Frontal cortex (tissue), 4 donors: ENCODE measurements around the gene AASDH. TPM values are rescaled to one million over a fixed set of nuclear protein-coding genes. Genes with fewer than 3 reads are reported as not detected.
A peak's percentile ranks its signal among the peaks of the same experiment; 100 is the strongest.

Experiments used
- DNase-seq, 2 donors: peaks; one replicate each; pipeline ENCODE4 v3.0.0; 2012; ENCODE audit warnings: low spot score in 2 of 2
- FAIRE-seq: peaks from 2 replicates; lab custom pipeline; 2012; peaks lifted over from hg19 to GRCh38; lab: Jason Lieb, UNC
- total RNA-seq: library from RNA; depleted of rRNA; stranded (reverse); fragments of >200 nt; gene quantifications from one replicate; pipeline ENCODE4 v1.2.3, GENCODE V29; 2014
- donor health status: control.
- donor health status: control.
- donor health status: control.

The AASDH gene, protein sequence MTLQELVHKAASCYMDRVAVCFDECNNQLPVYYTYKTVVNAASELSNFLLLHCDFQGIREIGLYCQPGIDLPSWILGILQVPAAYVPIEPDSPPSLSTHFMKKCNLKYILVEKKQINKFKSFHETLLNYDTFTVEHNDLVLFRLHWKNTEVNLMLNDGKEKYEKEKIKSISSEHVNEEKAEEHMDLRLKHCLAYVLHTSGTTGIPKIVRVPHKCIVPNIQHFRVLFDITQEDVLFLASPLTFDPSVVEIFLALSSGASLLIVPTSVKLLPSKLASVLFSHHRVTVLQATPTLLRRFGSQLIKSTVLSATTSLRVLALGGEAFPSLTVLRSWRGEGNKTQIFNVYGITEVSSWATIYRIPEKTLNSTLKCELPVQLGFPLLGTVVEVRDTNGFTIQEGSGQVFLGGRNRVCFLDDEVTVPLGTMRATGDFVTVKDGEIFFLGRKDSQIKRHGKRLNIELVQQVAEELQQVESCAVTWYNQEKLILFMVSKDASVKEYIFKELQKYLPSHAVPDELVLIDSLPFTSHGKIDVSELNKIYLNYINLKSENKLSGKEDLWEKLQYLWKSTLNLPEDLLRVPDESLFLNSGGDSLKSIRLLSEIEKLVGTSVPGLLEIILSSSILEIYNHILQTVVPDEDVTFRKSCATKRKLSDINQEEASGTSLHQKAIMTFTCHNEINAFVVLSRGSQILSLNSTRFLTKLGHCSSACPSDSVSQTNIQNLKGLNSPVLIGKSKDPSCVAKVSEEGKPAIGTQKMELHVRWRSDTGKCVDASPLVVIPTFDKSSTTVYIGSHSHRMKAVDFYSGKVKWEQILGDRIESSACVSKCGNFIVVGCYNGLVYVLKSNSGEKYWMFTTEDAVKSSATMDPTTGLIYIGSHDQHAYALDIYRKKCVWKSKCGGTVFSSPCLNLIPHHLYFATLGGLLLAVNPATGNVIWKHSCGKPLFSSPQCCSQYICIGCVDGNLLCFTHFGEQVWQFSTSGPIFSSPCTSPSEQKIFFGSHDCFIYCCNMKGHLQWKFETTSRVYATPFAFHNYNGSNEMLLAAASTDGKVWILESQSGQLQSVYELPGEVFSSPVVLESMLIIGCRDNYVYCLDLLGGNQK
- 24.1 TPM for total RNA-seq

DNA sequence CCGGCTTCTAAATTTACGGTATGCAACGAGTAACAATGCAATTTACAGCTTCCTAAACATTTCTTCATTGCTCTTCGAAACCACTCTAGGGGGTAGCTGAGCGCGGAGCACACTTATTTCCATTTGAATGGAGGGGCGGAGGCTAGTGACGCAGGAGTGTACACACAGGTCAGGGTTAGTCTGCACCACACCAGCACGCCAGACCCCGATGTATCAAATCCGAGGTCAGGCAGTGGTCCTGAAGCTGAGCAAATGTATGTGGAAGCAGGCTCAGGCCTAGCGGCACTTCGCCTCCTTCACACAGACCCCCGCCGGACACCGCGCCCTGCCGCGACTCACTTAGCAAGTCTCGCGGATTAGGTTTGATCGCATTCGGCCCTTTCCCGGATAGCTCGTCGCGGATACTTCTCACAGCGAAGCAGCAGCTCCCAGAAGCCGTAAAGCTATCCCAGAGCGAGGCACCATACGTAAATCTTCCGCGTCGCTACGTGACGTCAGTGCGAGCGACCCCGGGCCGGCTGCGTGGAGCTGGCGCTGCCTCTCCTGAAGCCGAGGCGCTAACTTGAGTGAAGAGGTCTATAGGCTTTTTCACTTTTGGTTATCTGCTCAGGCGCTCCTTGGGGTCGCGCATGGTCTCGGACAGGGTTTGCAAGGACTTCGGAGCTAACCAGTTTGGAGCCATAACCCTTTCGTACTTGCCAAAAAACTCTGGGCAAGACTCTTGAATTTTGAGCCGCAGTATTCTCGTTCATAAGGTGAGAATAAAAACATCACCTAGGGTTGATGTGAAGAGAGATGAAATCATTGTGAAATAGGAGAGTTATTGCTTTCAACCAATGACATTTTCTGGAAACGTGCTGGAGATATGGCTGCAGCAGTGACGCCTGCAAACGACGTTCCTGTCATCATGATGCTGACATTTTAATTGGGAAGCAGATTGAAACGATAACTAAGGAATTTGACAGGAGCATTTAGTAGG, at the start of gene AASDH:
AASDH (minus strand) TSS at position 469 of the 979 bp plus-strand sequence. CDS start 3,192 bp downstream, outside the sequence.
- DNase-seq: peak; percentile 73 to 82
- FAIRE-seq: no peak

DNA sequence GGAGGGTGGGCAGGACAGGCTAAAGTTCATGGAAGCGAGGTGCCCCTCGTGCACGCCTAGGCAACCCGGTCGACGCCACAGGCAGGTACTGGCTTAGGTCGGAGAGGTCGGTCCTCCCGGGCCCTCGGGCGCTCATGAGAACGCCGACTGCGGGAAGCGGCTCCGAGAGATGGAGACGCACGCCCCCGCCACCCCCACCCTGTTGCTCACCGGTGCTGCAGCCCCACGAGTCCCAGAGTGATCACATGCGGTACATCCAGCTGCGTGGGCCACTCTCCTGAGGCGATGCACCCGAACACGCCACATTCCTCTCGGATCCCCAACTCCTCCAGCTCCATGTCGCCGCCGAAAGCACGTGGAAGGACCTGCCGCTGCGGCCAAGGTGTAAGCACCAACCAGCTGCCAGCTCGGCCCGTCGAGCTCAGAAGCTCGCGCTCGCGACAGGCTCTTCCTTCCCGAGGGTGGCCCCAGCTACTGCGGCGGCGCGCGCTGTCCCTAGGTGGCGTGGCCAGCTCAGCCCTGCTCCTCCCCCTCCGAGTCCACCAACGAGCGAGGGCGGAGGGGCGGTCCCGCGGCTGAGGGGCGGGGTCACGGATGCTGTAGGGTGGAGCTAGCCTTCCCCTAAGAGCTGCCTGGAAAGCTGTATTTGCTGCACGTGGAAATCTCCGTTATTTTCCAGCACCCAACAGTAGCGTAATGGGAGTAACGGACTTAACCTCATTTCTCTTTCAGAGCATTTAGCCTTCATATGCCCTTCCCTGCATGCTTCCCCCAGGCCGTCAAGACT, 48.0 kb upstream of the AASDH start, which contains the start of gene PPAT:
PPAT (minus strand) TSS at position 476 of the 787 bp plus-strand sequence; CDS start at position 338, 138 bp downstream.
- DNase-seq (peak; percentile 94 to 96), FAIRE-seq (no peak)

DNA sequence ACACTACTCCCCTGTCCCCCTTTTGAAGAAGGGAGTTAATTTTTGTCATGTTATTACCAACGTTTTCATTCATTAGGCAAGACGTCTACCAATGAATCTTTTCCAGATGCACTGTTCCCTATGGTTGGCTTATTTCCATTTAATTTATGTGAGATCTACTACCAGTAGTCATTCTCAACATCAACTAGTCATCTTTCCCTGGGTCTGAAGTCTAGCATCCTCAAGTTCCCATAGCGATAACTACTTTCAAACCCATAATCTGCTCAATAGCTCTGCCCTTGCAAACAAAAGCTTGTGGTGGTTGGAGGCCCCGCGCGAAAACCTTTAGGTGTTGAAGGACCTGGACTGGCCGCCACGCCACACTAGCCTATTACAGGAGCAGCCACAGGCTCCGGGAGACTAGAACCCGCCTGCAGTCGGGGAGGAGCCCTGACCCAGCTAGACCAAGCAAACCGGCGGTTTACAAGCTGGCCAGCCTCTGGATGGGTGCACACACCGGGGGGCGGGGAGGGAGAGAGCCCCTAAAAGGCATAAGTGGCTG, 47.4 kb upstream of the AASDH start:
- DNase-seq: no peak
- no peak for FAIRE-seq

DNA sequence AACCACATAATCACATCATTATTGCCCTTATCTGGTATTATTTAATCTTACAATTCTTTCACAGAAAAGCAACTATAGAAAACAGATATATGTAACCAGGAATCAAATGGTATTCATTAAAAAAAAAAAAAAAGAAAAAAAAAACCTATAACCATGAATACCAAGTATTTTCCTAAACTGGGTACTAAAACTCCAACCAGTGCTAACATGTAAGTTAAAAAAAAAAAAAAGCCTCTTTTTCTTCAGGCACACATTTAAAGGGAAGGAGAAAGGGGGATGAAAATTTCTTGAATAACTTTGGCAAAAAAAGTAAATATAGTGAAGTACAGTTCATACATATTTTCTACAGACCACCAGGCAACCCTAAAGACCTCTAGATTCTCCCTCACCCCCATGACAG, 46.0 kb upstream of the AASDH start:
- no peak for FAIRE-seq
- DNase-seq: no peak

DNA sequence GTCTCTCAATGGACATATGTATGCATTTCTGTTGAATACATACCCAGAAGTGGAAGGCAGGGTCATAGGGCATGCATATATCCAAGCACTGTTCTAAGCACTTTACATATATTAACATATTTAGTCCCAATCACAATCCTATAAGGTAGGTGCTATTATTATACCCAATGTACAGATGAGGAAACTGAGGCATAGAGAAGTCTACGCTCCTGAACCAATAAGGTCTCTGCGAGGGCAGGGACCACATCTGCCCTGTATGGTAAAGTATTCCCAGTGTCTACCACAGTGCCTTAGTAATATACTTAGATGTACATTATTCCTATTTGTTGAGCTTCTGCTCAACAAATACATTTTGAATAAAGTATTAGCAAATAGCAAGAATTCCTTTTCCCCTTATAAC, 42.9 kb upstream of the AASDH start:
- no peak for DNase-seq
- FAIRE-seq: no peak

DNA sequence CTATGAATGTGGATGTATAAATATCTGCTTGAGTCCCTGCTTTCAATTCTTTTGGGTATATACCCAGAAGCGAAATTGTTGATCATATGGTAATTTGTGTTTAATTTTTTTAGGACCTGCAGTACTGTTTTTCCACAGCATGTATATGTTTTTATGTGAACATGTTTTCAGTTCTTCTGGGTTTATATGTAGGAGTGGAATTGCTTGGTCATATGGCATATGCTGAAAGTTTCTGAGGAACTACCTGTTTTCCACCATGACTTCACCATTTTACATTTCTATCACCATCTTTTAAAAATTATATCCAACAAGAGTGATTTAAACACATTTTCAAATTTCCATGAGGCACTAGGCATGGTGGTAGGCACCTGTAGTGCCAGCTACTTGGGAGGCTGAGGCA, 39.9 kb upstream of the AASDH start:
- DNase-seq: no peak

DNA sequence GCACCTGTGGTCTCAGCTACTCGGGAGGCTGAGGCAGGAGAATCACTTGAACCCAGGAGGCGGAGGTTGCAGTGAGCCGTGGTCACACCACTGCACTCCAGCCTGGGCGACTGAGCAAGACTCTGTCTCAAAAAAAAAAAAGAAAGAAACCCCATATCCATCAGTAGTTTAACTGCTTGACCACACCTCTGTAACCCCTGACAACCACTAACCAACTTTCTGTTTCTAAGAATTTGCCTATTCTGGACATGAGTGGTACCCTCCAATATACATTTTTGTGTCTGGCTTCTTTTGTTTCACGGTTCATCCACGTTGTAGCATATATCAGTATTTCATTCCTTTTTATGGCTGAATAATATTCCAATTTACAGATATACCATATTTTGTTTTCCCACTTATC, 39.0 kb upstream of the AASDH start:
- FAIRE-seq (no peak), DNase-seq (no peak)

More for the DNA sequence above, 39.9 kb upstream of the AASDH start:
- no peak for FAIRE-seq

DNA sequence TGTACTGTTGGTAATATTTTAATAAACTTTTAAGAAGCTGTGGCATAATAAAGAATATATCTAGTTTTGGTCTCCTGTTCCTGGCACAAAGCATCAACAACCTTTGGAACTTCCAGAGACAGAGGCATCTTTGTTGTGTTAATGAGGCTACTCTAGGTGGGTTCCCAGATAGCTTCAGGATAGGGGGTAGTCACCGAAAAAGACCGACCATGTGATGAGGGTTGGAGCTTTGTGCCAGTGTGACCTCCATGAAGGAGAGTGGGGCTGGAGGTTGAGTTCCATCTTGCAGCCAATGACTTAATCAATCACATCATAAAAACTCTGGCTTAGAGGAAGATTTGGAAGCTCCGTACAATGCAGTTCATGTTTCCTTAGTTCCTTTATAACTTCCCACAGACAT, 38.2 kb upstream of the AASDH start:
- DNase-seq (no peak), FAIRE-seq (no peak)

DNA sequence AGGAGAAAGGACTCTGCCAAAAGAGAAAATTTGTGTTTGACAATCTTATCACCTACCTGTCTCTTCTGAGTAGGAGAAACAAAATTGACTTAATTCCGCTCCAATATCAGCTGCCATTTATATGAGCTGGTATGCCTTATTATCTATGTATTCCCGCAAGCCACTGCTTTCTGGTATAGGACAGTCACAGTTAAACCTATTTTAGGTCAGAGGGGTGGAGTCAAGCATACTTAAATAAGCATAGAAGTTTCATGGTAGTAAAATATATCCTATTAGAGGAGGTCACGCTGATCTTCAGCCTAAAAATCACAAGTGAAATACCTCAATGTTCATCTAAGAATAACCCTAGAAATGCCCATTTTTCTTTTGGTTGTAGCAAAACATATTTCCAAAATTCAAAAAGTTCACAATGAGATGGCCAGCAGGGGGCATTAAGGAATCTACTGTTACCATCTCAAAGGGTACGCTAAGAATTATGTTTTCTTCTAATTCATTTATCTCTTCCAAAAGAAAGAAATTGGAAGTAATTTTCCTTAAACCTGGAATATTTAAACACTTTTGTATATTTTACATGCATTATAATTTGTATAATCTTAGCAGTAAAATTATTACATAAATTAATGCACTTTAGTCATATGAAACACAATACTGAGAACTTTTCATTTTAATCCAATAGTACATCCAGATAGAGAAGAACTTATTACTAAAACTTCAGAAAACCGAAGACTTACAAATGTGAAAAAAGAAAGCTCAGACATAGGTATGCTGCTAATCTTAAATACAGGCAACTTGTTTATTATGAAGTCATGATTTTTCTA, 37.6 kb upstream of the AASDH start:
- DNase-seq: peak in 1 of 2 donors; percentile 22
- peak; percentile 37 for FAIRE-seq

DNA sequence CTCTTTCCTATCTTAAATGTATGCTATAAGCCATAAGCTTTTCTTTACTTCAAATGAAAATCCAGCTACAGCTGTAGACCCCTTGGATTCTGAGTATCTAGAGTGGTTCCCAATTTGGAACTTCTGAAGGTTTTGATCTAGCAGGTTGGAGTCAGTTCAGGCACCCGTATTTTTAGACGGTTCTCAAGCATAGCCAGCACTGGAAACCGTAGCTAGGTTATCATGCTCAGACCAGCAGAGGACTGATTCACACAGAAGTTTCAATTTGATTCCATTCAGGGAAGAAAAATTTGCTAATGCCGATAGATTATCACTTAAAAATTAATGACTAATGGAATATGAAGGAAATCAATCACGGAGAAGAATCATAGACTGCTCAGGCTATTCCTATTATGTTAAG, 36.9 kb upstream of the AASDH start:
- no peak for FAIRE-seq
- DNase-seq: no peak

DNA sequence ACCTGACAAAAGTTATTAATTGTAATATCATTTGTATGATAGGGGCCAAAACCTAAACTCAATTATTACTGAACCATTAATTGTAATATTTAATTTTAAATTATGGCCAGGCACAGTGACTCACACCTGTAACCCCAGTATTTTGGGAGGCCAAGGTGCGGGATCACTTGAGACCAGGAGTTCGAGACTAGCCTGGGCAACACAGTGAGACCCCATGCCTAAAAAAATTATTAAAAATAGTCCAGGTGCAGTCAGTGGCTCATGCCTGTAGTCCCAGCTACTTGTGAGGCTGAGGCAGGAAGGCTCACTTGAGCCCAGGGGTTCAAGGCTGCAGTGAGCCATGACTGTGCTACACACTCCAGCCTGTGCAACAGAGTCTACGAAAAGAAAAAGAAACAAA, 30.1 kb upstream of the AASDH start:
- no peak for DNase-seq
- no peak for FAIRE-seq

DNA sequence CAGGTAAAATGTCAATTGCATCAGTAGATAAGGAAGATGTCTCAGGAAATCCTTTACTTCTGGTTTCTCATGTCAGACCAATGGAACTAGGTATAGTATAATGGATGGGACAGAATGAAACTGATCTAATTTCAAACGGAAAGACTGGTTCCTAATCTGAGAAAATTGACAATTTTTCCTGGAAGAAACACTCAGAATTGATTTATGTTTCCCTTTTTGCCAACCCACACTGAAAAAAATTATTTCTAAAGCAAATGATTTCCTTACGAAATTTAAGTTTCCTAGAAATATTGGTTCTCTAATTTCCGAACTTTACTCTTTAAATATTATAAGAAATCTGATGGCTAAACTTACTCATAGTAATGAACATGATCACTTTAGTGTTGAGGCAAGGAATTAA, 29.1 kb upstream of the AASDH start:
- FAIRE-seq (no peak), DNase-seq (no peak)

DNA sequence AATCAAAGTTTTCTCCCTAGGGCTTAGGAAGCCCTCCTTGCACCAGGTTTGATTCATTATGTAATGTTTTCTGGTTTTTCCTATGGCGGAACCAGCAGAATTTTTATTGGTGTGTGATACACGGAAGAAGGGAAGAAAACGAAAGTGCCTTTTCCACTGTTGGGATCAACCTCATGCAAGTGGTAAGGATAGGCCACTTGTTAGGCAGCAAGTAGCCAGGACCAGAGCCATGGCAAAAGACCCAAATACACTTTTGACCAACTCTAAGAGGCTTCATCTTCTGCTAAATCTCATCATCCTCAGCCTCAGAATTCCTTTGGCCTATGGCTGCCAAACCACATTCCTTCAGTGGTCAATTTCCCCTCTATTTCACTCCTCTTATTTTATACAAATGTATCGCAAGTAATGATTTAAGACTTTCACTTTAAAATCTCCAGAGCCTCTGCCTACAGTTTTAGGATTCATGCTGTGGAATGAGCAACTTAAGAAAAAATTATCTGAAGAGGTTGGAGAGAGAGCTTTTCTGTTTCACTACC, 26.9 kb upstream of the AASDH start:
- no peak for FAIRE-seq
- no peak for DNase-seq

DNA sequence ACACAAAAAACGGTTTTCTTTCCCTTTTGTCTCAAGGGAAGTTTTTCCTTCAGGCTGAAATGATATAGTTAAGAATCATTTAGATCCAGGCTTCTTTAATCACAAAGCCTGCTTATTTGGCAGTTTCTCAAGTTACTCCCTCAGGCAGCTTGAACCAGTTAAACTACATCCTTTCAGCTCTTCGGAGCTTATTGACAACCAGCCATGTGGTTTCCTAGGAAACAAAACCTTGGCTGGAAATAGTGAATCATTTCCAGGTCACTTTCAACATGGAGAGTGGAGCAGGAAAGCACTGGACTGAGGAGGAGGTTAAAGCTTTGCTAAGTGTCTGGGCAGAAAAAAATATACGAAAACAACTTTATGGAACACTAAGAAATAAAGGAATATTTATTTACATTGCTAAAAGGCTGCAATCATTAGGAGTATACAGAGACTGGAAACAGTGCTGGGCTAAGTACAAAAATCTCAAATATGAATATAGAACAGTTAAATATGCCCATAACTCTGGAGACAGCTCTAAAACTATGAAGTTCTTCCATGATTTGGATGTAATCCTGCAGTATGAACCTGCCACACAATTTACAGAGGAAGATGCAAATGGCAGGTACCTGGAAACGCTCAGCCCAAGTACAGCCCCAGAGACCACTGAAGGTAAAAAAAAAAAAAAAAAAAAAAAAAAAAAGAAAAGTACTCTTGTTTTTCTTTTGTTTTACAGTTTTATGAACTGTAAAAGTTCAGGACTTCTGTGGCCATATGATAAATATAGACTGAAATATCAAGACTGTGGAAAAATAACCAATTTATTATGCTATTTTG, 23.2 kb upstream of the AASDH start:
- FAIRE-seq (peak; percentile 48), DNase-seq (peak; percentile 28 to 58)

DNA sequence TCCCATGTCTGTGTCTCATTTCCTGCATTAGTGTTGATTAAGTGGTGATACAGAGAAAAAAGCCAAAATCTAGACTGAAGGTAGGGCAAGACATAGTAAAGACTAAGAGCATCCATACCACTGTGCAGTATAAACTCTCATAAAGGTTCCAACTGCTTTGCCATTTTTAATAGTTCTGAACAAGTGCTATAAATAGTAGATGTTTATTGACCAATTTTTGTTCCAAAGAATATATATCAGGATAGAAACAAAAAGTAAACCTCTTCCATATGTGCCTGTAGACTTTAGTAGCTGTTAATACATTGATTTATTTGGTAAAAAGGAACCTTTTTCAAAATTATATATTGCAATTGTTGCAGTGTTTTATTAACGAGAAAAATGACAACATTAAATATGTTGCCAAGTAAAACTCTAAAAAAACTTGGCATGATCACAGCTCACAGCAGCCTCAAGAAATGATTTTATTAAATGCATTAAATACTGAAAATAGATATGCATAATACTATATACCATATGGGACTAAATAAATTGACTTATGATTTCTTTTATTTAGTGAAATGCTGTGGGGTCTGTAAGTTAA, 22.3 kb upstream of the AASDH start:
- DNase-seq: no peak

DNA sequence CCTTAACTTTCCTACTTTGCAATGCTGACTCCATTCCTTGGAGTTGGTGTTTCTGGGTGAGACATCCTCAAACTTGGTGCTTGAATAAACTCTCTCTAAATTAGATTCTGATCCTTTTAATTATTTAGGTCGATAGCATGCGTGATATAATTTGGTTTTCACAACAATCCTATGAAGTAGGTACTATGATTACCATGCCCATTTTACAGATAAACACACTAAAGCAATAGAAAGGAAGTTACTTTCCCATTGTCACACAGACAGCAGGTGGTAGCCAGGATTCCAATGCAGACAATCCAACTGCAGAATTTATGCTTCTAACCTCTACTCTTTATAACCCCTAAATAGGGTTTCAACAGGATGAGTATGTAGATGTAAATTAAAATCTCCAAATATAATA, 21.7 kb upstream of the AASDH start:
- DNase-seq: no peak
- FAIRE-seq: no peak

More for the DNA sequence above, 22.3 kb upstream of the AASDH start:
- no peak for FAIRE-seq
